ENCODE data around the gene MLLT3. TPM values are rescaled to one million over a fixed set of nuclear protein-coding genes. Genes with fewer than 3 reads are reported as not detected.

MLLT3 gene
- total RNA-seq, 1 donor from 2014 or later = 7.7 TPM

- Mint-ChIP-seq H3K4me1 (ENCODE audit: low read depth) (peaks cover 22% of the 10 kb centered on the region), H3K4me3 (ENCODE audit: unreplicated experiment) (no peak overlapping the region), H3K27me3 (ENCODE audit: low read depth) (peaks cover 1% of the 10 kb centered on the region), H3K36me3 (ENCODE audit: low read depth) (no peaks in the 10 kb centered on the region), H3K27ac (ENCODE audit: unreplicated experiment) (no peak overlapping the region), H3K9me3 (ENCODE audit: low read depth) (no peaks in the 10 kb centered on the region)
- DNase-seq (ENCODE audit: low spot score) = no peak
- TF ChIP-seq CTCF (IDR thresholded peaks at IDR 0.05) = no peak
Observed at GRCh38 chr9:20479419-20480155, 142.7 kb downstream of the MLLT3 start.

DNA sequence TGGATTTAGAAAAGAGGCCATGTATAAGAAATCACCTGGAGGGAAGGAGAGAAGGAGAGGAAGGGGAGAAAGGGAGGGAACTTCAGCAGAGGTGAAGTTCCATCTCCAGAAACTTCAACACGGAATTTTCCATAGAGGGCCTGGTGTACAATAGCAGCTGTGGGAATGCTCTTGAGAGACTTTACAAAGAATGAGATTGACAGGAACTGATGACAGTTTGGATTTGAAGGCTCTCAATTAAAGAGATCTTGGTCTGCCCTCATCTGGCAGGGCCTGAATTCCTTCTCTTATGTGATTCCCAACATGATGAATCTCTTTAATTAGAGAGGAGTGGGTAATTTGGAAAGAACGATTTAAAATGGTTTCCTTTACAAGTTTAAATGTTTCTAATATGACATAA is 143.5 kb downstream of the MLLT3 start:
- no peak for TF ChIP-seq CTCF (IDR thresholded peaks at IDR 0.05)
- Mint-ChIP-seq H3K9me3 (ENCODE audit: low read depth) (no peaks in the 10 kb centered on the region), H3K4me3 (ENCODE audit: unreplicated experiment) (no peak overlapping the region), H3K36me3 (ENCODE audit: low read depth) (no peaks in the 10 kb centered on the region), H3K4me1 (ENCODE audit: low read depth) (peaks cover 22% of the 10 kb centered on the region), H3K27me3 (ENCODE audit: low read depth) (peaks cover 4% of the 10 kb centered on the region), H3K27ac (ENCODE audit: unreplicated experiment) (no peak overlapping the region)
- DNase-seq (ENCODE audit: low spot score) = no peak

DNA sequence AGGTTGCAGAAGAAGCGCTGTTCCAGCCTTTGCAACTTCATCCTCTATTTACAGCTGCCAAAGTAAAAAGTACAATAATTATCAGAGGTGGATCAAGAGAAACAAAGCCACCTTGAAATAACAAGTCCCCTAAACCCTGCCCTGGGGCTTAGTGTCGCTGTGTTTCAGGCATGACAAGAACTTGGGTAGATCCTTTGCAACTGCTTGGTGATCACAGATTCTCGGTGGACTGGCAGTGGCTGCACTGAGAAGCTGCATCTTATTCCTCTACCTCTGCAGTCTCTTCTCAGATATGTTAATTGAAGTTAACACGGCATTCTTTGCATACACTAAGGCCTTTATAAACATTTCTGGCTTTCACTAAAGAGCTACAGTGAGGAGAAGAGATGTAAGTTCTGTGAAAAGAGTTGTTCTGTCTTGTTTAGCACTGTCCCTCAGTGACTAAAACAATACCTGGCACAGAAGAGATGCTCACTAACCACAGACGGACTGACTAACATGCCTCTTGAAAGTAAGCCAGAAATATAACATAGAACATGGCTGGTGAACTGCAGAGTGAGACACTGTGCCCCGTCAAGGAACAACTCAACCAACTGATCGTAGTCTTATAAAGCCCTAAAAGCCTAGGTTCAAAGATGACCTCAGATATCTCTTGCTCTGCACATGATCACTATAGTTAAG is 144.2 kb downstream of the MLLT3 start:
- Mint-ChIP-seq H3K27ac (ENCODE audit: unreplicated experiment) (no peak overlapping the region), H3K36me3 (ENCODE audit: low read depth) (no peaks in the 10 kb centered on the region), H3K4me3 (ENCODE audit: unreplicated experiment) (no peak overlapping the region), H3K9me3 (ENCODE audit: low read depth) (no peaks in the 10 kb centered on the region), H3K4me1 (ENCODE audit: low read depth) (peaks cover 23% of the 10 kb centered on the region), H3K27me3 (ENCODE audit: low read depth) (peaks cover 4% of the 10 kb centered on the region)
- TF ChIP-seq CTCF (IDR thresholded peaks at IDR 0.05) = no peak
- no peak for DNase-seq (ENCODE audit: low spot score)

GRCh38 chr9:20476912-20477521 is 145.3 kb downstream of the MLLT3 start:
- Mint-ChIP-seq H3K4me1 (ENCODE audit: low read depth) (peaks cover 33% of the 10 kb centered on the region), H3K27ac (ENCODE audit: unreplicated experiment) (no peak overlapping the region), H3K27me3 (ENCODE audit: low read depth) (peaks cover 4% of the 10 kb centered on the region), H3K4me3 (ENCODE audit: unreplicated experiment) (no peak overlapping the region), H3K36me3 (ENCODE audit: low read depth) (no peaks in the 10 kb centered on the region), H3K9me3 (ENCODE audit: low read depth) (no peaks in the 10 kb centered on the region)
- no peak for DNase-seq (ENCODE audit: low spot score)
- no peak for TF ChIP-seq CTCF (IDR thresholded peaks at IDR 0.05)

GRCh38 chr9:20474496-20474895 is 147.8 kb downstream of the MLLT3 start:
- H3K9me3 Mint-ChIP-seq (ENCODE audit: low read depth) = no peaks in the 10 kb centered on the region
- peaks cover 9% of the 10 kb centered on the region for H3K27me3 Mint-ChIP-seq (ENCODE audit: low read depth)
- no peaks in the 10 kb centered on the region for H3K36me3 Mint-ChIP-seq (ENCODE audit: low read depth)
- DNase-seq (ENCODE audit: low spot score) = no peak
- H3K4me3 Mint-ChIP-seq (ENCODE audit: unreplicated experiment) = no peak overlapping the region
- peaks cover 33% of the 10 kb centered on the region for H3K4me1 Mint-ChIP-seq (ENCODE audit: low read depth)
- TF ChIP-seq CTCF (IDR thresholded peaks at IDR 0.05) = no peak
- H3K27ac Mint-ChIP-seq (ENCODE audit: unreplicated experiment) = no peak overlapping the region
